Ascending aorta (tissue), 2 donors: ENCODE results near the gene ST3GAL5. TPM values are rescaled to one million over a fixed set of nuclear protein-coding genes. Genes with fewer than 3 reads are reported as not detected.
A peak's percentile ranks its signal among the peaks of the same experiment; 100 is the strongest.

Experiments
- DNase-seq, 2 donors: peaks; one replicate each; pipeline ENCODE4 v3.0.0-alpha.2; 2019; ENCODE audit warnings: low spot score in 2 of 2
- H3K27ac ChIP-seq, 2 donors: fragments of 200-600 bp; sonication (generic); one replicate each; pipeline ENCODE4 v1.5.1; 2016 to 2017; ENCODE audit warnings: mild to moderate bottlenecking in 1 of 2
- H3K27me3 ChIP-seq: fragments of 200-600 bp; sonication (generic); one replicate; pipeline ENCODE4 v1.5.1; 2017
- H3K36me3 ChIP-seq, 2 donors: fragments of 200-600 bp; sonication (generic); one replicate each; pipeline ENCODE4 v1.5.1; 2016
- H3K4me1 ChIP-seq, 2 donors: fragments of 200-600 bp; sonication (generic); one replicate each; pipeline ENCODE4 v1.5.1; 2016 to 2017; ENCODE audit warnings: mild to moderate bottlenecking in 1 of 2
- H3K4me3 ChIP-seq, 2 donors: fragments of 200-600 bp; sonication (generic); one replicate each; pipeline ENCODE4 v1.5.1; 2016 to 2017; ENCODE audit warnings: mild to moderate bottlenecking in 1 of 2
- H3K9me3 ChIP-seq, 2 donors: fragments of 200-600 bp; sonication (generic); one replicate each; pipeline ENCODE4 v1.5.1; 2016
- CTCF ChIP-seq, 3 experiments: fragments of 200-600 bp in 2 of 3; fragments of 450-650 bp in 1 of 3; sonication (generic) in 2 of 3; IDR thresholded peaks; one replicate each; pipeline ENCODE4 v1.5.1; 2016 to 2019; ENCODE audit warnings: antibody characterized with exemption in 3 of 3, mild to moderate bottlenecking in 1 of 3, moderate library complexity in 1 of 3
- intact Hi-C: fragments of 100-400 bp; cut with DNase I; formaldehyde crosslinking; loops from one replicate; pipeline ENCODE4 v1.15.1; 2023
- total RNA-seq: library from RNA; depleted of rRNA; stranded (reverse); fragments of >200 nt; gene quantifications from one replicate; pipeline ENCODE4 v1.1.0, GENCODE V29; 2016

ST3GAL5 gene
- total RNA-seq, 1 donor from 2014 or later = 21.0 TPM

- Histone ChIP-seq H3K36me3 (peaks cover 25 to 53% of the 10 kb centered on the region in 2 donors), H3K27ac (peak overlapping the region; percentile 80 to 93), H3K9me3 (no peaks in the 10 kb centered on the region), H3K4me3 (no peak overlapping the region), H3K27me3 (no peaks in the 10 kb centered on the region), H3K4me1 (peaks cover 34 to 79% of the 10 kb centered on the region in 2 donors)
- intact Hi-C loops = no loop called here
- TF ChIP-seq CTCF (IDR thresholded peaks at IDR 0.05) = no peak
- DNase-seq = no peak
Observed at GRCh38 chr2:85788603-85789002, 100.2 kb downstream of the ST3GAL5 start.

GRCh38 chr2:85787981-85788340 lies 100.8 kb downstream of the ST3GAL5 start:
- TF ChIP-seq CTCF (IDR thresholded peaks at IDR 0.05) = no peak
- no peak for DNase-seq
- Histone ChIP-seq H3K27ac (peak overlapping the region; percentile 80 to 93), H3K36me3 (peaks cover 28 to 55% of the 10 kb centered on the region in 2 donors), H3K9me3 (no peaks in the 10 kb centered on the region), H3K4me1 (peaks cover 34 to 80% of the 10 kb centered on the region in 2 donors), H3K27me3 (no peaks in the 10 kb centered on the region), H3K4me3 (no peak overlapping the region)
- intact Hi-C loops = no loop called here

GRCh38 chr2:85787282-85787980 lies 101.4 kb downstream of the ST3GAL5 start:
- peaks cover 30 to 60% of the 10 kb centered on the region in 2 donors for H3K36me3 ChIP-seq
- no peak for TF ChIP-seq CTCF (IDR thresholded peaks at IDR 0.05)
- peaks cover 32 to 80% of the 10 kb centered on the region in 2 donors for H3K4me1 ChIP-seq
- intact Hi-C loops = no loop called here
- no peak overlapping the region for H3K4me3 ChIP-seq
- no peak for DNase-seq
- no peaks in the 10 kb centered on the region for H3K27me3 ChIP-seq
- peak overlapping the region; percentile 80 to 93 for H3K27ac ChIP-seq
- no peaks in the 10 kb centered on the region for H3K9me3 ChIP-seq

Other genes with a start within 250 kb of the ST3GAL5 start
- gene SFTPB, start 220.8 kb downstream of the ST3GAL5 start, total RNA-seq = not detected
- not detected for gene GNLY, start 194.6 kb downstream of the ST3GAL5 start, total RNA-seq
- 239 TPM for gene ATOH8, start 135.0 kb downstream of the ST3GAL5 start, total RNA-seq
- gene POLR1A, start 216.9 kb upstream of the ST3GAL5 start, total RNA-seq = 8.0 TPM
- gene PTCD3, start 217.2 kb upstream of the ST3GAL5 start, total RNA-seq = 123 TPM